ENCODE measurements around the gene ZBTB1.

ZBTB1 gene

DNA sequence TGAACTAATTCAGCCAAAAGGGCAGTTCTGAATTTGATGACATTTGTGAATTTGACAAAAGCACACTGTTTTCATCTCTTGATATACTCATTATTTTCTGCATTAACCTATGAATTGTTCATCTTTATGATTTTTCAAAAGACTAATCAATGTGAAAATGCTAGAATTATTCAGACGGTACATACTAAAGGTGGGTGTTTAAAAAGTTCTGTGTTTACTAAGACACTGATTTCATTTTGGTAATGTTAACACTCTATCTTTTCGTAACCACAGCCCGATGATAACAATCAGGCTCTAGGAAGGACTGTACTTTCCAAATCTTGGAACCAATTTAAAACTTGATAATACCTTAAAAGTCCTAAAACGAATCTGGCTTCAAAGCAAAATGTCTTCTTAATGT, 29.9 kb upstream of the ZBTB1 start:
- no peak for DNase-seq (ENCODE audit: low read depth)
- H3K4me3 ChIP-seq (ENCODE audit: control insufficient read depth, low read depth, low read length): no peak overlapping the region
- TF ChIP-seq, protein P1, sequence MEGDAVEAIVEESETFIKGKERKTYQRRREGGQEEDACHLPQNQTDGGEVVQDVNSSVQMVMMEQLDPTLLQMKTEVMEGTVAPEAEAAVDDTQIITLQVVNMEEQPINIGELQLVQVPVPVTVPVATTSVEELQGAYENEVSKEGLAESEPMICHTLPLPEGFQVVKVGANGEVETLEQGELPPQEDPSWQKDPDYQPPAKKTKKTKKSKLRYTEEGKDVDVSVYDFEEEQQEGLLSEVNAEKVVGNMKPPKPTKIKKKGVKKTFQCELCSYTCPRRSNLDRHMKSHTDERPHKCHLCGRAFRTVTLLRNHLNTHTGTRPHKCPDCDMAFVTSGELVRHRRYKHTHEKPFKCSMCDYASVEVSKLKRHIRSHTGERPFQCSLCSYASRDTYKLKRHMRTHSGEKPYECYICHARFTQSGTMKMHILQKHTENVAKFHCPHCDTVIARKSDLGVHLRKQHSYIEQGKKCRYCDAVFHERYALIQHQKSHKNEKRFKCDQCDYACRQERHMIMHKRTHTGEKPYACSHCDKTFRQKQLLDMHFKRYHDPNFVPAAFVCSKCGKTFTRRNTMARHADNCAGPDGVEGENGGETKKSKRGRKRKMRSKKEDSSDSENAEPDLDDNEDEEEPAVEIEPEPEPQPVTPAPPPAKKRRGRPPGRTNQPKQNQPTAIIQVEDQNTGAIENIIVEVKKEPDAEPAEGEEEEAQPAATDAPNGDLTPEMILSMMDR (conservative IDR thresholded peaks at IDR 0.05; ENCODE audit: control insufficient read depth, insufficient read depth, low read depth, low read length): no peak

DNA sequence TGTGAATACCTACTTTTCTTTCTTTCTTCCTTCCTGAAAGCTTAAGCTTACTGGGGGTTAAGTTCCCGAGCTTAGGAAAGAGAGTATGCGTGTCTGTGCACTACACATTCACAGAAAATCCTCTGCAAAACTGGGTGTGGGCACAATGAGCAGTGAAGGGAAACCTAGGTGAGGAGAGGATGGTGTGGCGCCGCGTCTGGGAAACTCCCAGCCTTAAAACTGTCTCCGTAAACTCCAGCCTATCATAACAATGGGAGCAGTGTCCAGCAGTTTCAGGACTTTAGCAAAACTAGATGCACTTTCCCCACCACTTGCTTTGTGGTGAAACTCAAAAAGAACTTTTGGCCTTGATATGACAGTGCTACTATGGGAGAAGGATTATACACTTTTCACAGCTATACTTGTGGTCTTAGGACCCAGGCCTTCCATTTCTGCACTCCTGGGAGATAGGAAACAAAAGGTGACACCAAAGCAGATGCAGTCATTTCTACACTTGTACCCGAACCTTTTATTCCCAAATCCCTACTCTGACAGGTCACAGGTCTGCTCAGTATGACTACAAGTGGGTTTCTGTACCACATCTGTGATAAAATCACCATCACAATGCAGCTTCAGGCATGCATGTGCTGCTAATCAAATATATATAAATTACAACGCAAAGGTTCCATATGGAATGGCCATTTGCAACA, 28.8 kb upstream of the ZBTB1 start:
- TF ChIP-seq, protein P1 (conservative IDR thresholded peaks at IDR 0.05; ENCODE audit: control insufficient read depth, insufficient read depth, low read depth, low read length): no peak
- DNase-seq (ENCODE audit: low read depth): no peak
- no peak overlapping the region for H3K4me3 ChIP-seq (ENCODE audit: control insufficient read depth, low read depth, low read length)

DNA sequence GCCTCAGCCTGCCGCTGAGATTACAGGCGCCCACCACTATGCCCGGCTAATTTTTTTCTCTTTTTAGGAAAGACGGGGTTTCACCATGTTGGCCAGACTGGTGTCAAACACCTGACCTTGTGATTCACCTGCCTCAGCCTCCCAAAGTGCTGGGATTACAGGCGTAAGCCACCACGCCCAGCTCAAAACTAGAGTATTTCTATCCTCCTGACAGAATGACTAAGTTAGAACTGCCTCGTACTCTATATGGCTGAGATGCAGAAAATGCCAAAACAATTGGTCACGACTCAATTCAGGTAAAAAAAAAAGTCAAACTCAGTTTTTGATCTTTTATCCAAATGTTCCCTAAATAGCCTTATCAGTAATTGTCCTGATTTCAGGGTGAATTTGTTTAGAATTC, 28.1 kb upstream of the ZBTB1 start:
- TF ChIP-seq, protein P1 (conservative IDR thresholded peaks at IDR 0.05; ENCODE audit: control insufficient read depth, insufficient read depth, low read depth, low read length): no peak
- no peak for DNase-seq (ENCODE audit: low read depth)
- no peak overlapping the region for H3K4me3 ChIP-seq (ENCODE audit: control insufficient read depth, low read depth, low read length)

DNA sequence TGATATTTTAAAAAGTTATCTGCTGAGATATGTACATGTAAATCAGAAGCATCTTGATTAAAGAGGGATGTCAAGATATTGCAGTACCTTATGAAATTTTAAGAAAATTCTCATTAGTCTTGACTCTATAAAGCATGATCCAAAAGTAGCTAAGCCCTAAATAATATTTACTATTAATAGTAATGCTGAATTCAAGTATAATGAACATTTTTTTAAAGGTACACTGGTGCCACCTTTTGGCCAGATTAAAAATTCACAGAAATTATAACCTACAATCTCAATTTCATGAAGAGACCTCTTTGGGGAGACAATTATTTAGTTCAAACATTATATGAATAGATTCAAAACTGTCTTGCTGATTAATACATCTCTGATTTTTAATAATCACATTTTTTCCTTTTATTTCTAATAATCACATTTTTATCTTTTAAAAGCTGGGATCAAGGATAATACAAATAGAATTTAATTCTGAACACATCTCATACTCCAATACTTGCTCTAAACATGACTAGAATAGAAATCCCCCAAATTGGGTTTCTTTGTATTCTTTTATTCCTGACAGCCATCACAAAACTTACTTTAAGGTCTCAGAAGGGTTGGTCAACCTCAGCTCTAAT, 25.8 kb upstream of the ZBTB1 start:
- peak; percentile 38 for DNase-seq (ENCODE audit: low read depth)
- TF ChIP-seq, protein P1 (conservative IDR thresholded peaks at IDR 0.05; ENCODE audit: control insufficient read depth, insufficient read depth, low read depth, low read length): peak; percentile 38
- no peak overlapping the region for H3K4me3 ChIP-seq (ENCODE audit: control insufficient read depth, low read depth, low read length)

DNA sequence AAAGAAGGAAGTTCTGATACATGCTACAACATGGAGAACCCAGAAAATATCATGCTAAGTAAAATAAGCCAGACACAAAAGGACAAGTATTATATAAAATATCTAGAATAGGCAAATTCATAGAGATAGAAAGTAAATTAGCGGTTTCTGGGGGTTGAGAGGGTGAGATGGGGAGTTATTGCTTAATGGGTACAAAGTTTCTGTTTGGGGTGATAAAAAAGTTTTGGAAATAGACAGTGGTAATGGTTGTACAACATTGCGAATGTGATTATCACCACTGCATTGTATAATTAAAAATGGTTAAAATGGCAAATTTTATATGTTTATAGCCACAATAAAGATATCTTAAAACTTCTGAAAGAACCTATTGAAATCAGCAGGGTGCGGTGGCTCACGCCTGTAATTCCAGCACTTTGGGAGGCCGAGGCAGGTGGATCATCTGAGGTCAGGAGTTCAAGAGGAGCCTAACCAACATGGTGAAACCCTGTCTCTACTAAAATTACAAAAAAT, 15.9 kb upstream of the ZBTB1 start:
- DNase-seq (ENCODE audit: low read depth): no peak
- no peak overlapping the region for H3K4me3 ChIP-seq (ENCODE audit: control insufficient read depth, low read depth, low read length)
- TF ChIP-seq, protein P1 (conservative IDR thresholded peaks at IDR 0.05; ENCODE audit: control insufficient read depth, insufficient read depth, low read depth, low read length): no peak

DNA sequence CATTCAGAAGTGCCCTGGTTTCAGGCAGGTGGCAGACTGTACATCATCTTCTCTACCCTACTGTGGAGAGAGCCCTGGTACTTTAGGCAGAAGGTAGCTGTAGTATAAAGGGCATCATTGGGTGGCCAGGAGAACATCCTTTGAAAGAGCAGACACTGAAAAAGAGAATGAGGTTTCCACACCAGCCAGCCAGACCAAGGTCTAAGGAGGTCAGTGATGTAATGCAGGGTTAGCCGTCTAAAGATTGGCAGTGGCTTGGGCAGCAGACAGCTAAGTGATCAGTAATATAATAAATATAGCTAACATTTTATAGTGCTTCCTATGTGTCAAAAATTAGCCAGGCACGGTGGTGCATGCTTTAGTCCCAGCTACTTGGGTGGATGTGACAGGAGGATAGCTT, 12.9 kb upstream of the ZBTB1 start:
- TF ChIP-seq, protein P1 (conservative IDR thresholded peaks at IDR 0.05; ENCODE audit: control insufficient read depth, insufficient read depth, low read depth, low read length): no peak
- no peak for DNase-seq (ENCODE audit: low read depth)
- H3K4me3 ChIP-seq (ENCODE audit: control insufficient read depth, low read depth, low read length): no peak overlapping the region

Measured in fibroblast of mammary gland (primary cell).